ENCODE measurements around the gene S100A13. TPM values are rescaled to one million over a fixed set of nuclear protein-coding genes. Genes with fewer than 3 reads are reported as not detected.
"Not testable (repeated sequence)": the region's sequence is repeated elsewhere in the genome, so short reads cannot be mapped to it uniquely, and the experiment has no call there.

The S100A13 gene
- 152 TPM for total RNA-seq (ENCODE audit: unreplicated experiment)
- long read RNA-seq, partial matches to known transcripts = 129 of 135 reads
- long read RNA-seq, other reads (novel, unspliced or antisense) = 1 of 135 reads

GRCh38 chr1:153626904-153627714, at the start of gene S100A13:
S100A13 (minus strand) TSS chr1:153627505; CDS start chr1:153626472, 1,033 bp downstream.
- H3K27me3 Mint-ChIP-seq (ENCODE audit: unreplicated experiment) = peaks cover 14% of the 10 kb centered on the region
- peaks cover 21% of the 10 kb centered on the region for H3K36me3 Mint-ChIP-seq (ENCODE audit: low read depth, unreplicated experiment)
- H3K4me1 Mint-ChIP-seq (ENCODE audit: unreplicated experiment) = peaks cover 47% of the 10 kb centered on the region
- peak within 1 kb of the TSS; percentile 93 for H3K4me3 Mint-ChIP-seq (ENCODE audit: unreplicated experiment)
- TF ChIP-seq CTCF (IDR thresholded peaks at IDR 0.05; ENCODE audit: unreplicated experiment) = no peak
- peak; percentile 88 for DNase-seq (ENCODE audit: low spot score)
- peak within 1 kb of the TSS; percentile 93 for H3K27ac Mint-ChIP-seq (ENCODE audit: unreplicated experiment)
- H3K9me3 Mint-ChIP-seq (ENCODE audit: unreplicated experiment) = no peaks in the 10 kb centered on the region

GRCh38 chr1:153673511-153673910, 46.2 kb upstream of the S100A13 start:
- Mint-ChIP-seq H3K9me3 (ENCODE audit: unreplicated experiment) (no peaks in the 10 kb centered on the region), H3K27me3 (ENCODE audit: unreplicated experiment) (peaks cover 10% of the 10 kb centered on the region), H3K36me3 (ENCODE audit: low read depth, unreplicated experiment) (peaks cover 13% of the 10 kb centered on the region), H3K4me3 (ENCODE audit: unreplicated experiment) (no peak overlapping the region), H3K4me1 (ENCODE audit: unreplicated experiment) (peaks cover 23% of the 10 kb centered on the region), H3K27ac (ENCODE audit: unreplicated experiment) (no peak overlapping the region)
- TF ChIP-seq CTCF (IDR thresholded peaks at IDR 0.05; ENCODE audit: unreplicated experiment) = no peak
- no peak for DNase-seq (ENCODE audit: low spot score)

GRCh38 chr1:153671628-153672353, 44.5 kb upstream of the S100A13 start:
- Mint-ChIP-seq H3K4me1 (ENCODE audit: unreplicated experiment) (peaks cover 18% of the 10 kb centered on the region), H3K36me3 (ENCODE audit: low read depth, unreplicated experiment) (peaks cover 24% of the 10 kb centered on the region)
- not testable (repeated sequence) for H3K27ac Mint-ChIP-seq (ENCODE audit: unreplicated experiment); H3K9me3 Mint-ChIP-seq (ENCODE audit: unreplicated experiment); H3K4me3 Mint-ChIP-seq (ENCODE audit: unreplicated experiment); H3K27me3 Mint-ChIP-seq (ENCODE audit: unreplicated experiment)
- peak; percentile 29 for DNase-seq (ENCODE audit: low spot score)

- H3K27ac Mint-ChIP-seq (ENCODE audit: unreplicated experiment) = no peak within 1 kb of the TSS
Measured at GRCh38 chr1:153670859-153671627, 43.7 kb upstream of the S100A13 start, which contains the start of gene ILF2. ILF2 (minus strand) TSS chr1:153670993; CDS start chr1:153670922, 71 bp downstream.

More at GRCh38 chr1:153670859-153671627, 43.7 kb upstream of the S100A13 start, which contains the start of gene ILF2:
- Mint-ChIP-seq H3K27me3 (ENCODE audit: unreplicated experiment) (peaks cover 8% of the 10 kb centered on the region), H3K9me3 (ENCODE audit: unreplicated experiment) (no peaks in the 10 kb centered on the region), H3K4me3 (ENCODE audit: unreplicated experiment) (no peak within 1 kb of the TSS), H3K36me3 (ENCODE audit: low read depth, unreplicated experiment) (peaks cover 24% of the 10 kb centered on the region), H3K4me1 (ENCODE audit: unreplicated experiment) (peaks cover 18% of the 10 kb centered on the region)
- DNase-seq (ENCODE audit: low spot score) = peak; percentile 93
- no peak for TF ChIP-seq CTCF (IDR thresholded peaks at IDR 0.05; ENCODE audit: unreplicated experiment)

Measured in endothelial cell (in vitro differentiated cells).